ENCODE results near the gene BRWD1.
"Not testable (repeated sequence)": the region's sequence is repeated elsewhere in the genome, so short reads cannot be mapped to it uniquely, and the experiment has no call there.

BRWD1 gene

DNA sequence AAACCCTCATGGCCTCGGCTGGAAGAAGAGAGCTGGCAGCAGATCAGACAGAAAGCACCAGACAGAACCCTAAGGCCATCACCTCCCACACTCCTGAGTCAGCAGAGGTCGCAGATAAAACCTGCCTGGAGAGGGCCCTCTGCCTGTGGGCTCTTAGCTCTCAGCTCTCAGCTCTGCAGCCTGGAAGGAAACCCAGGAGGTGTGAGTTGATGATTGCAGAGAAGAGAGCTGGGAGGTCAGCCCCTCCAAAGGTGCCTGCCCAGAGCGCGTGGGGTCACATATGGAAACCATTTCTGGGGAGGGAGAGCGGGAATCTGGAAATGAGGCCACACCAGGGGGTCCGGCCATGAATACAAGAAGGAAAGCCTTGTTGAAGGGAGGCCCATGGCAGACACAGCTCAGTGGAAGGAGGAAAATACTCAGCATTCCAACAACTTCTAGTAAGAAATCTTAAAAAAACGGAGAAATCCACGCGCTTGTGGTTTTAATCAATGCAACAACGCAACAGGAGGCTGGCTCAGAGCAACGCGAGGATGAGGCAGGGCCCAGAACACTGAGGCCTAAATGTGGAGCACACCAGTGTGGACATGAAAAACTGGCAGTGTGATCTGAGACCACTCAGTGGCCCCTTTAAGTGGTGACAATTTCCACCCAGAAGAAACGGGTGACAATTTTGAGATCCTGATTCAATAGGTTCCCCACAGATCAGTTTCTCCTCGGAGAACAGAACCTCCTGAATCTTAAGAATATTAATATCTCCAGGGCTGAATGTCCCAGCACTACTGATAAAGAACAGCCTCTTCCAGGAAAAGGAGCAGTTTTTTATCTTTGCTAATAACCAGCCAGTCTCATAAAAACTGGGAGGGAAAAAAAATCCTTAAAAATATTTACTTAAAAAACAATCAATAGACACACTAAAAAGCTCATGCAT lies 175.9 kb downstream of the BRWD1 start:
- H3K9me3 Mint-ChIP-seq, result no peaks in the 10 kb centered on the region
- H3K36me3 Mint-ChIP-seq (ENCODE audit: low read depth), result no peaks in the 10 kb centered on the region
- H3K4me1 Mint-ChIP-seq (ENCODE audit: low read depth), result no peaks in the 10 kb centered on the region
- no peak overlapping the region for H3K27ac Mint-ChIP-seq
- H3K4me3 Mint-ChIP-seq, result no peak overlapping the region
- no peaks in the 10 kb centered on the region for H3K27me3 Mint-ChIP-seq

GRCh38 chr21:39136711-39137110 lies 176.7 kb downstream of the BRWD1 start:
- H3K27me3 Mint-ChIP-seq, result no peaks in the 10 kb centered on the region
- H3K4me1 Mint-ChIP-seq (ENCODE audit: low read depth), result no peaks in the 10 kb centered on the region
- H3K27ac Mint-ChIP-seq, result no peak overlapping the region
- H3K36me3 Mint-ChIP-seq (ENCODE audit: low read depth), result no peaks in the 10 kb centered on the region
- peaks cover 6% of the 10 kb centered on the region for H3K9me3 Mint-ChIP-seq
- H3K4me3 Mint-ChIP-seq, result no peak overlapping the region

- not testable (repeated sequence) for H3K36me3 Mint-ChIP-seq (ENCODE audit: low read depth); H3K27me3 Mint-ChIP-seq; H3K4me1 Mint-ChIP-seq (ENCODE audit: low read depth); H3K9me3 Mint-ChIP-seq; H3K27ac Mint-ChIP-seq; H3K4me3 Mint-ChIP-seq
Observed at GRCh38 chr21:39136138-39136537, 177.3 kb downstream of the BRWD1 start.

DNA sequence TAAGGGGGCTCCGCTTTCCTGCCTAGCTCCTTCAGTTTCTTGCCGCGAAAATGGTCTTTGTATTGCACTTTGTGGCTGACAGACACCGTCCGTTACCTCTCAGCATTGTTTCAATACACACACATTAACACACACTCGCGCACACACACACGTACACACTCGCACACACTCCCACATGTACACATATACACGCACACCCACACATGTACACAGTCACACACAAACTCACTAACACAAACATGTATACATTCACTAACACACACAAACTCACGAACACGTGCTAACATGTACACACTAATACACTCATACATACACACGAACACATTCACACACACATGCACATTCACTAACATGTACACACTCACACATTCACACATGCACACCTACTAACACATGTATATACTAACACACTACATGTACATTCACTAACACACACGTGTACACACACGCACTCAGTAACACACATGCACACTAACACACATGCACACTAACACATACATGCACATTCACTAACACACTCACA lies 179.1 kb downstream of the BRWD1 start:
- H3K27ac Mint-ChIP-seq, result no peak overlapping the region
- peaks cover 5% of the 10 kb centered on the region for H3K27me3 Mint-ChIP-seq
- H3K9me3 Mint-ChIP-seq, result peaks cover 6% of the 10 kb centered on the region
- H3K4me3 Mint-ChIP-seq, result no peak overlapping the region
- no peaks in the 10 kb centered on the region for H3K36me3 Mint-ChIP-seq (ENCODE audit: low read depth)
- H3K4me1 Mint-ChIP-seq (ENCODE audit: low read depth), result no peaks in the 10 kb centered on the region
